Midbrain (tissue), 1 donor: ENCODE results near the gene CDC27.
"Not testable (repeated sequence)": the region's sequence is repeated elsewhere in the genome, so short reads cannot be mapped to it uniquely, and the experiment has no call there.

Source experiments
- DNase-seq: peaks from one replicate; lab custom pipeline; 2025; lab: John Stamatoyannopoulos, UW

The CDC27 gene

DNA sequence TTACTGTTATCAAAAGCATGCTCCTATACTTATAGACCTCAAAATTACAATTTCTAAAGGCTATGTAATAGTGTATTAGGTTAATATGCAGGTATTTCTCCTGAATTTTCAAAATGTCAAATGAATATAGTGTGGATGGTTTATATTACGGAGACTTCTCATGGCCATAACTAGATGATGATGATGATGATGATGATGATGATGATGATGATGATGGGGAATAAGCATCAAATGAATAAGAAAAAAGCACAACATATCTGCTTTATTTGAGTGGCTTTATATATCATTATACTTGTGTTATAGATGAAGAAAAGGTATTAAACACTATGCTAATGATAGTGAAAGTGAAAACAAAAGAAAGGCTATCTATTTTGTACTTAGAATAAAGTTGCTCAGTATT is 53.9 kb downstream of the CDC27 start:
- no peak for DNase-seq

DNA sequence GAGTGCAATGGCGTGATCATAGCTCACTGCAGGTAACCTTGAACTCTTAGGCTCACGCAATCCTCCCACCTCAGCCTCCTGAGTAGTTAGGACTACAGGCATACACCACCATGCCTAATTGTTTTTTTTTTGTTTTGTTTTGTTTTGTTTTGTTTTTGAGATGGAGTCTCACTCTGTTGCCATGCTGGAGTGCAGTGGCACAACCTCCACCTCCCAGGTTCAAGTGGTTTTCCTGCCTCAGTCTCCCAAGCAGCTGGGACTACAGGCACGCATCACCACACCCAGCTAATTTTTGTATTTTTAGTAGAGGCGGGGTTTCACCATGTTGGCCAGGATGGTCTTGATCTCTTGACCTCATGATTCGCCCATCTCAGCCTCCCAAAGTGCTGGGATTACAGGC is 54.7 kb downstream of the CDC27 start:
- DNase-seq, result not testable (repeated sequence)

DNA sequence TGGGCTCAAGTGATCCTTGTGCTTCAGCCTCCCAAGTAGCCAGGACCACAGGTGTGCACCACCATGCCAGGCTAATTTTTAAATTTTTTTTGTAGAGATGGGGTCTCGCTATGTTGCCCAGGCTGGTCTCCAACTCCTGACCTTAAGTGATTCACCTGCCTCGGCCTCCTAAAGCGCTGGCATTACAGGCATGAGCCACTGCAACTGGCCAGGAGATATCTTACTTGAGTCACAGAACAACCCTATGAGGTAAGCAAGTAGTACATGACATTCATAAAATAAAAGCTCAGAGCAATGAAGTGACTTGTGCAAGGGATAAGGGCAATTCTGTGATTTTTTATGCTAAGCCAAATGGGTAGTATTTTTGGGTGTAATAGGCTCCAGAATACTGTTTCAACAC is 57.3 kb downstream of the CDC27 start:
- DNase-seq, result no peak

DNA sequence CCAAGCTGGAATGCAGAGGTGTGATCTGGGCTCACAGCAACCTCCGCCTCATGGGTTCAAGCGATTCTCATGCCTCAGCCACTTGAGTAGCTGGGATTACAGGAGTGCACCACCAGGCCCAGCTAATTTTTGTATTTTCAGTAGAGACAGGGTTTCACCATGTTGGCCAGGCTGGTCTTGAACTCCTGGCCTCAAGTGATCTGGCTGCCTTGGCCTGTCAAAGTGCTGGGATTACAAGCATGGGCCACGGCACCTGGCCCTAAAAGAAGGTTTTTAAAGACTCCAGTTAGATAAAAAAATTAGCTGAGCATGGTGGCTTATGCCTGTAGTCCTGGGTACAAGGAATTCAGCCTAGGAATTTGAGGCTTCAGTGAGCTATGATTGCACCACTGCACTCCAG is 62.3 kb downstream of the CDC27 start:
- not testable (repeated sequence) for DNase-seq

DNA sequence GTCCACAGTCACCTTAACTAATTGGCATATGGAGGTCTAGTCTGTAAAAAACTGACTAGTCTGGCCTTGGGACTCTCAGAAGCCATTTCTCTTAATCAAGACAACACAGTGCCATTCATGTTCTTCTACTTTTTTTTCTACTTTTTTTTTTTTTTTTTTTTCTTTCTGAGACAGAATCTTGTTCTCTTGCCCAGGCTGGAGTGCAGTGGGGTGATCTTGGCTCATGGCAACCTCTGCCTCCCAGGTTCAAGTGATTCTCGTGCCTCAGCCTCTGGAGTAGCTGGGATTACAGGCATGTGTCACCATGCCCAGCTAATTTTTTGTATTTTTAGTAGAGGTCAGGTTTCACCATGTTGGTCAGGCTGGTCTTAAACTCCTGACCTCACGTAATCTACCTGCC is 65.8 kb downstream of the CDC27 start:
- not testable (repeated sequence) for DNase-seq

DNA sequence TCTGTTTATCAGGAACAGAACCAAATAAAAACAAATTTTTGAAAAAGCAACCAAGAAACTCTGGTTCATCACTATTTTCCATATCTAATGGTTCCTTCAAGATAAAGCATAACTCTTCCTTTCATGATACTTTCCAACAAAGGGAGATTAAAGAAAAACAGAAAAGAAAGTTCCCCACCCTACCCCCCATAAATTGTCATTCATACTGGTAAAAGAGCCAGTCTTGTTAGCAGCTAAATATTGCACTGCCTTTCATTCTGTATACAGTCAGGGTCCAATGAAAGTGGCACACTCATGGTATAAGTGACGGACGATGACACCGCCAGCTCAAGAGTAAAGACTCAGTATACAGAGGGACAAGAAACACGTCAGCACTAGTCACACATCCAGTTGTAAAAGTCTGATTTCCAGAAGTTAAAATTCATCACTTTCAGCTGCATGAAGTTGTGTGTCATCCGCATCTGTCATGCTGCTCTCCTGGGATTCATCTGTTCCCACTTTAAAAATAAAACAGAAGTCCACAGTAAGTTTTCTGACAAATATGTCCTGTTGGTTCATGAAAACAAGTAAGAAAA is 68.5 kb downstream of the CDC27 start:
- DNase-seq, result no peak

DNA sequence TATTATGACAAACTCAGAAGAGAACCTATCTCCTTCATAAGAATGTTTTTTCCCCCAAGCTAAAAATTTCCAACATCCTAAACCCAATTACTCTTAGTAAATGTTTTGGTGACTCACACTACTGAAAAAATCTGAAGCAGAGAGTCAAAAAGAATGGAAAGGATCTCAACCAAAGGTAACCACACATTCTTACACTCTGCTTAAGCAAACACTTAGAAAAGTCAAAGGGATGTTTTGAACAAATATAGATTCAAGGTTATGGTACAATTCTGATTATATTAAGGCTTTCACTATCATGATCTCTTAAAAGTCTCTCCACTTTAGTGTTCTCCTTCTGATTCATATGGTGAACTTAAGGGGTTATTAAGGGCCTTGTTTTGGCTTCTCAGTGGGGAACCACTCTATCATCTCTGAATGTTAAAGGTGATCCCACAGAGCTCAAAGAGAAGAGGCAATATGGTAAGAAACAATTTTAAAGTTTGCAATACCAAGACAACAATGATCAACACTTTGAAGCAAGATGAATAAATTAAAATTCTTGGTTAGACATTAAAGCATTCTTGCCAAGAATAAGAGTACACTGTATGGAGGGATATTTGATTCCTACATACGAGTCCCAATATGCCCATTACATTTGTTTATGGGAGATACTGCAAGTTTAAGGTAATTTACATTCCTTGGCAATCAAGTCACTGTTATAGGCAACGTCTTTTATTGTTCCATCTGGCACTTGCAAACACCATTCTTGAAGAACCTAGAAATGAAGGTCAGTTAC is 69.2 kb downstream of the CDC27 start:
- DNase-seq, result no peak

DNA sequence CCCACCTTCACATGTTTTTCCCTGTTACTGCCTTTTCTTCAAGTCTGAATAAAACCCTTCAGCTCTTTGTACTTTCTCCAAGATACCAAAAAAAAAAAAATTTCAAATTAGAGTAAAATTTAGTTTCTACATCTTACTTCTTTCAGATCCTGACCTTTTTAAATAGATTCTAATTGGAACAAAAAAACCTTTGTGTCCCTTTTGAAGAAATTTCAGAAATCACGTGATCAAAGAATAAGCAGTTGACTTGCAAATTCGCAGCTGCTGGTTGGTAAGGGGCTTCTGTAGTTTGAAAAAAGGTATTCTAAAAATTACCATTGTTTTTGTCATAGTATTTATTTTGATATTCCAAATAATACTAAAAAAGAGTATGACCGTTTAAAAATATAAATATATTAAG is 71.7 kb downstream of the CDC27 start:
- peak; percentile 15 for DNase-seq

DNA sequence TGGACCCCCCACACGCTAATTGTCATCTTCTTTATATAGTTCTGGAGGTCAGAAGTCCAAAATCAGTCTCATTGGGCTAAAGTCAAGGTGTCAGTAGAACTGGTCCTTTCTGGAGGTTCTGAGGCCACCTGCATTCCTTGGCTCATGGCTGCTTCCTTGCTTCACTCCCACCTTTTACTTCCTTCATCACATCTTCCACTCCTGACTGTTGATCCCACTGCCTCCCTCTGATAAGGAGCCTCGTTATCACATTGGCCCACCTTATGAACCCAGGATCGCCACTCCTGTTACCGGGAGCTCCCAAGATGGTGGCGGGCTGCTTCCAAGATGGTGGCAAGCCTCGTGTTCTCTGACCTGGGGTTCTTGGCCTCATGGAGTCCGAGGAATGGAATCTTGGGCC is 83.0 kb downstream of the CDC27 start:
- no peak for DNase-seq

DNA sequence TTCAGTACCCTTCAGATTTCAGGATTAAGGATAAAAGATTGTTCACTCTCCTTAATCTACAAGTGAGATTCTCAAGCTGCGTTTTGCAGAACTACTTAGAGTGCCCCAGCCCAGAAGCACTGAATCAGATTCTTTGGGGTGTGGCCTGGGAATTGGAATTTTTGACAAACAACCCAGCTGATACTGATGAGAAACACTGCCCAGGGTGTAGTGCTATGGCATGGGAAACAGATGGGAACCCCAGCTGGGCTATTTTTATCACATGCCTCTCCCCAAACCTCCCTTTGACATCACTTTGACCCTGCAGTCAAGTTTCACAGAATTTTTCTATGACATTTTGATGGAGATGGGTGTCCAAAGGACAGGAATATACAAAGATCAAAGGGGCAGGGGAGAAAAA is 83.8 kb downstream of the CDC27 start:
- DNase-seq, result not testable (repeated sequence)

DNA sequence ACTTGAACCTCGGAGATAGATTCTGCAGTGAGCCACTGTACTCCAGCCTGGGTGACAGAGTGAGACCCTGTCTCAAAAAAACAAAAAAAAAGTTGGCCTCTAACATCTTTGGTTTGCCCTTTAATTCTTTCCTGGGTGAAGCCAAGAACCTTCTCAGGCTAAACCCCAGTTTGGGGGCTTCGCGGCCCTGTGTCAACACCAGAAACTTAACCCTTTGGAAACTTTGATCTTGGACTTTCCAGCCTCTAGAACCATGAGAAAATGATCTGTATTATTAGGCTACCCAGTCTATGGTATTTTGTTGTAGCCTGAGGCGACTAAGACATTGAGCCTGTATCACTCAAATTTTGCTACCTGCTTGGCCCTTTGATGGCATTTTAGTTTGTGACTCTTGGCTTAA is 86.2 kb downstream of the CDC27 start:
- no peak for DNase-seq

DNA sequence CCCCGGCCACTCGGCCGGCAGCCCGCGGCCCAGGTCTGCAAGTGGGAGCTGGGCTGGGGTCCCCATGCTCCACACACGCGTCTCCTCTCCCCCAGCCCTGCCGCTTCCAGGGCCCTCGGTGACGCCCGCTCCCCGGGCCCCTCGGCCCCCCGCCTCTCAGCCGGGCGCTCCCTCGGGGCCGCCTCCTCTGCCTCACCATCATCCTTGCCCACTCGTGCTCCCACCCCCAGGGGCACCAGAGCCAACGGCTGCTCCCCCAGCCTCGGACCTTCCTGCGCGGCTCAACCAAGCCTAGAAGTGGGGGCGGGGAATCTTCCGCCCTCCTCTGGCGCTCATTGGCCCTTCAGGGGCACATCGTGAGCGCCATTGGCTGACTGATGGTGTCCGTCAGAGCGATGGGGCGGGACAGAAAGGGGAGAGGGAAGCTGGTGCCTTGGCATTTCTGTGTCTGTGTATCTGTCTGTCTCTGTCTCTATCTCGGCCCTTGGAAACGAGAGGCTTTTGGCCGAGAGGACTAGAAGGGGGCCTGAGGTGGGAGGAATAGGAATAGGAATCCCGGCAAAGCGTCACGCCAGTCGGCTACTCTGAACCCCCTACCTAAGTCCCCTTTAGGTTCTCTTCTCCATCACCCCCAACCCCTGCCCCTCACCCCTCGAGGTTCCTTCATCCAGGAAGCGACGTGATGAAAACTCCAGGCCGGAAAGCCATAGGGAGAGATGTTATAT is 88.9 kb downstream of the CDC27 start:
- DNase-seq, result peak; percentile 94

DNA sequence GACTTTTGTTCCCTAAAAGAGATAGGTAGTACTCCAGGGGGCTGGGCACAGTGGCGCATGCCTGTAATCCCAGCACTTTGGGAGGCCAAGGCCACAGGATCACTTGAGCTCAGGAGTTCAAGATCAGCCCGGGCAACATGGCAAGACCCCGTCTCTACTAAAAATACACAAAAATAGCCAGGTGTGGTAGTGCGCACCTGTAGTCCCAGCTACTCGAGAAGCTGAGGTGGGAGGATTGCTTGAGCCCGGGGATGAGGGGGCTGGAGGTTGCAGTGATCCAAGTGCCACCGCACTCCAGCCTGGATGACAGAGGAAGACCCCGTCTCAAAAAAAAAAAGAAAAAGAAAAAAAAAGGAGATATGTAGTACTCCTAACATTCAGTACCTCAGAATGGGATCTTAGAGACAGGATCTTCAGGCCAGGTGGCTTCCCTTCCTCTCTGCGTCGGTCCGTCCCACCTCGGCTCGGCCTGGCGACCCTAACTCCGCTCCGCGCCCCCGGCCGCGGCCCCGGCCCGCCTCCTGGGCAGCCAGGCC is 89.6 kb downstream of the CDC27 start:
- no peak for DNase-seq

DNA sequence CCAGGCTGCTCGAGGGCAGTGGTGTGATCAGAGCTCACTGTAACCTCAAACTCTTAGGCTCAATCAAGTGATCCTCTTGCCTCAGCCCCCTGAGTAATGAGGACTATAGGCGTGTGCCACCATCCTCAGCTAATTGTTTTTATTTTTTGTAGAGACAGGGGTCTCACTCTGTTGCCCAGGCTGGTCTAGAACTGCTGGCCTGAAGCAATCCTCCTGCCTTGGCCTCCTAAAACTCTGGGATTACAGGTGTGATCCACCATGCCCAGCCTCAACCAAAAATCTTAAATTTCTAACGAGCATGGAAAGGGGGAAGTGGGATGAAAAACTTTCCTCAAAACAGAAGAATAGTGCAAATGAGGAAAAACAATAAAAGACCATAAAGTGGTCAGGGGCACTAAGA is 92.8 kb downstream of the CDC27 start:
- no peak for DNase-seq

DNA sequence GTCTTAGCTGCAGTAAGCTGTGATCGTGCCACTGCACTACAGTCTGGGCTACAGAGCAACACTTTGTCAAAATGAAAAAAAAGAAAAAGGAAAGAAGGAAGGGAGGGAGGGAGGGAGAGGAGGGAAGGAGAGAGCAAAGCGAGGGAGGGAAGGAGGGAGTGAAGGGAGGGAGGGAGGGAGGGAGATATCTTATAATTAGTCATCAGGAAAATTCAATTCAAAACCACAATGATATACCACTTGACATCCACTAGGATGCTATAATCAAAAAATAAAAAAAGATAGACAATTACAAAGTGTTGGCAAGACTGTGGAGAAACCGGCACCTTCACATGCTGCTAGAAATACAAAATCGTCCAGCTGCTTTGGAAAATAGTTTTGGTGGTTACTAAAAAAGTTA is 93.8 kb downstream of the CDC27 start:
- no peak for DNase-seq

DNA sequence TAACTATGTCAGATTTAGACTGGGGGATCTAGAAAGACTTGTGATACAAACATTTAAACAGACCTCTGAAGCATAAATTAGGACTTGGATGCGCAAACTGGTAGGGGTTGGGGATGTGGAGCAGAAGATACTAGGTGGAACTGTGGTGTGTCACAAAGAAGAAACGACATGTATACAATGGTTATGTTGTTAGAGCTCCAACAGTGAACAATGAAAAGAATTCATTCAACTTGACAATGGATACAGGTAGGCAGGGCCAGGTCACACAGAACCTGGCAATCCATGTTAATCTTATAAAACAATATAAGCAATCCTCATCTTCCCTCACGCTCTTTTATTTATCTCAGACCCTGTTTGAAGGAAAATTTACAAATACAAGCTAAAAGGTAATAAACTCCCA is 102.0 kb downstream of the CDC27 start:
- DNase-seq, result no peak

DNA sequence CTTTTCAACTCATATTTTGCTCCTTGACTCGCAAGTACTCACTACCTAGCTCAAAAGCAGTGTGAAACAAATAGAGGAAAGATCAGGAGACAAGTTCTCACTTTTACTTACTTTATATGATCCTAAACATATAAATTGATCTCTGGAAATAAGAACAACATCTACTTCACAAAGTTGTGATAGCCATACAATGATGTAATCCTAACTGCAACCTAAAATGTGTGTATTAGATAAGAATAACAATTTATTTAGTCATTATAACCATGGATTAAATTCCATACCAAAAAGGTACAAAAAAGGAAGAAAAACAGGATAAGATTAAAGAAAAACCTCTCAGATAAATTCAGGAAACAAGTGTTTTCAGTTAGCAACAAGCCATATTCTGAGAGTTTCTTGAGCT is 103.4 kb downstream of the CDC27 start:
- no peak for DNase-seq

DNA sequence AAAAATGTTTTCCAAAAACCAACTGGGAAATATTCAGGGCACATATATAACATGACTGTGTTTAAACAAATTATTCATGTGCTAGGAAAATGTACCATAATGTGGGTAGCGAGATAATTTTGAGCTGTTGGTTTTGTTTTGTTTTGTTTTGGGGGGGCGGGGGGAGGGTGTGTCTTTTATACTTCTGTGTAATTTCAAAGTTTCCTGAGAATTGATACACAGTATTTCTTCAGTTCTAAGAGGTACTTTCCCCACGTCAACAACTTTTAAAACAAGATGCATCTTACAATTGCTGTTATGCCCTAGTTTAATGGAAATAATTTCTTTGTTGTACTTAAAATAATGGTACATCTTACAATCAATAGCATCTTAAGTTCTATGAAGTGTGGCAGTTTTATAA is 110.3 kb downstream of the CDC27 start:
- DNase-seq, result no peak

DNA sequence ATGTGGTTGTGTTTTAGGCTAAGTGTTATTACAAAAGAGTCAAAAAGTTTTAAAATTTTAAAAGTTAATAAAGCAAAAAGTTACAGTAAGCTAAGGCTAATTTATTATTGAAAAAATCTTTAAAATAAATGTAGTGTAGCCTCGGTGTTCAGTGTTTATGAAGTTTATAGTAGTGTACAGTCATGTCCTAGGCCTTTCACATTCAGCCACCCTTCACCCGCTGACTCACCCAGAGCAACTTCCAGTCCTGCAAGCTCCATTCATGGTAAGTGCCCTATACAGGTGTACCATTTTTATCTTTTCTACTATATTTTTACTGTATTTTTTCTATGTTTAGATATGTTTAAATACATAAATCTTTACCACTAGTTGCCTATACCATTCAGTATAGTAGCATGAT is 111.5 kb downstream of the CDC27 start:
- no peak for DNase-seq

DNA sequence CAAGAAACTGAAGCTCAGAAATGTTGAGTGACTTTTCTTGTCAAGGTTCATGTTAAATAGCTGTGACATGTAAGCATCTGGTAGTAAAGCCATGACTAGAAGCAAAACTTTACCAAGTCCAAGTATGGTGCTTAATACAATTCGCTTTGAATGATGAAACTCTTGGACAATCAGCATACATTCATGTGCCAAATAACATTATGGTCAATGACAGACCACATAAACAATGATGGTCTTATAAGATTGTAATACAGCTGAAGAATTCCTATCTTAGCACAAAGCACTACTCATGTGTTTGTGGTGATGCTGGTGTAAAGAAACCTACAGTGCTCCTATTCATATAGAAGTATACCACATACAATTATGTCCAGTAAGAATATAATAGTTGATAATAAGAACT is 112.9 kb downstream of the CDC27 start:
- no peak for DNase-seq

DNA sequence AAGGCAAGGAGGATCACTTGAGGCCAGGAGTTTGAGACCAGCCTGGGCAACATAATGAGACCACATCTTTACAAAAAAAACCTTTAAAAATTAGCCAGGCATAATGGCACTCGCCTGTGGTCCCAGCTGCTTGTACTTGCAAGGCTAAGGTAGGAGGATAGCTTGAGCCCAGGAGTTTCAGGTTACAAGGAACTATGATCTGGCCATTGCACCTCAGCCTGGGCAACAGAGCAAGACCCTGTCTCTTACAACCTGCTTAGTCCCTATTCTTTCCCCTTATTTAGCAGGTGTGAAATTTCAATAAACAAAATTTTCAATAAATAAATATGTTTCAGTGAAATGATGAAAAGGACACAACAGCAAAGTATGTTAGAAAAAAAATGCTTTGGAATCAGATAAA is 114.7 kb downstream of the CDC27 start:
- DNase-seq, result not testable (repeated sequence)

DNA sequence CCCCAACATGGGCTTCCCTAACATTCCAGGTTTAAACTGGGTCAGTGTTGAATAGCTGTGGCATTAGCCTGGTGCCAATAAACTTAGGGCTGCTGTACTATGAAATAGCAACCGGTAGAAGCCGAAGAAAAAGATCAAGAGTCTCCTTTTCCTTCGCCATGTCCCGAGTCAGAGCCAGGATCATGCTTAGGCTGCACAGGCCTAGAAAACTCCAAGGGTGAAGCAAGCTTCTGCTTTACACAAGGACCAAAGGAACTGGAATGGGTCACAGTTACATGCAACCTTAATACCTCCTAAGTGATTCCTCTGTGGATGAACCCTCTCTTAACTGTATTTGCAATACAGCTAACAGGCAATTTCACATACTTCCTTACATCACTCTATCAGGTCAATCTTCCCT is 115.5 kb downstream of the CDC27 start:
- not testable (repeated sequence) for DNase-seq

DNA sequence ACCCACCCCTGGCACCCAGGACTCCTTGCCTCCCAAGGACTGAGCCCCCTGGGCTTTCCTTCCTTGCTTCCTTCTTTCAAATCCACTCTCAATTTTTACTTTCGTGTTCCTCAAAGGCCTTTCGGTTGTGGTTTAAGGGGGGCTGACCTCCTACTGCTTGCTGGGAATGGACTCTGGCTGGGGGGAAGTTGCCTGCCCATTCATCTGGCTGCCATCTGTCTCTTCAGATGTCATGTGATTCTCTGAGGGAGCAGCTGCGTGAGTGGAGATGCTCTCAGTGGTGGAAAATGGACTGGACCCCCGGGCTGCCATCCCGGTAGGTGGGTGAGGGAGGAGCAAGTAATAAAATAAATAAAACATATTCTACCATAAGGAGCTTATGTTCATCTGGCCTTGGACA is 116.2 kb downstream of the CDC27 start:
- peak; percentile 23 for DNase-seq
